Large intestine (tissue), 3 donors: Measurements from ENCODE around the gene ZFAND3. TPM values are rescaled to one million over a fixed set of nuclear protein-coding genes. Genes with fewer than 3 reads are reported as not detected.
"Not testable (repeated sequence)": the region's sequence is repeated elsewhere in the genome, so short reads cannot be mapped to it uniquely, and the experiment has no call there.

Experiments used
- DNase-seq, 2 donors: peaks; one replicate each; pipeline versions ENCODE4 v3.0.0 to v3.0.0-alpha.2; 2013
- H3K27ac ChIP-seq: one replicate; pipeline ENCODE4 v1.5.1; 2013; ENCODE audit warnings: low read length
- H3K27me3 ChIP-seq: 2 replicates; pipeline ENCODE4 v1.6.1; 2013; ENCODE audit warnings: low read length; ENCODE audit not compliant: control insufficient read depth, insufficient read depth
- H3K36me3 ChIP-seq: 2 replicates; pipeline ENCODE4 v1.6.1; 2013; ENCODE audit warnings: low read length; ENCODE audit not compliant: control insufficient read depth, insufficient read depth
- H3K4me1 ChIP-seq: one replicate; pipeline ENCODE4 v1.6.1; 2013; ENCODE audit warnings: low read length; ENCODE audit not compliant: control insufficient read depth, insufficient read depth
- H3K4me3 ChIP-seq: one replicate; pipeline ENCODE4 v1.5.1; 2013; ENCODE audit warnings: low read length
- H3K9me3 ChIP-seq: one replicate; pipeline ENCODE4 v1.6.1; 2013; ENCODE audit warnings: mild to moderate bottlenecking, low read depth, low read length, moderate library complexity; ENCODE audit not compliant: control insufficient read depth
- WGBS: methylation state at CpG from one replicate; pipeline ENCODE4 v1.1.5; 2013; ENCODE audit warnings: low lambda C conversion rate; ENCODE audit not compliant: insufficient coverage; 5-methylcytosine and 5-hydroxymethylcytosine counted together
- polyA plus RNA-seq: library from polyadenylated mRNA; unstranded; fragments of 120-200 nt; gene quantifications from one replicate; pipeline ENCODE4 v1.2.1, GENCODE V29; 2013

Gene ZFAND3
- polyA plus RNA-seq, 1 donor, result 82.3 TPM

DNA sequence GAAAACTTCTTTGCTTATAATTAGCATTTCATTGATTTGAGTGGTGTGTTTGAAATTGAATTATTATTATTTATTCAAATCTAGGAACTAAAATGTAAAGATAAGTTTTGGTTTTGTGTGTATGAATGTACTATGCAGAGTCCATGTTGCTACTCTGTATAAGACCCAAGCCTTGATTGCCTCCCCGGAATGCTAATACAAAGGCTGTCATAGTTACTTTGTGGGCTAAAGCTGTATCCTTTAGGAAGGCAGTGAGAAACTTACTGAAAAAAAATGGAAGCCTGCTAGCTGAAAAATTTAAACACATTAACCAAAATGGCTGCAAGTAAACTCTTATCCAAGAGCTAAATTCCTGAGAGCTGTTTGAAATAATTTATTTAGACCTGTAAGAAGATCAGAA lies 213.3 kb downstream of the ZFAND3 start:
- DNase-seq, result no peak
- Histone ChIP-seq H3K4me1 (no peaks in the 10 kb centered on the region), H3K27me3 (no peaks in the 10 kb centered on the region), H3K9me3 (peaks cover 3% of the 10 kb centered on the region), H3K27ac (no peak overlapping the region), H3K4me3 (no peak overlapping the region), H3K36me3 (no peaks in the 10 kb centered on the region)
- no CpG with 5 or more reads among the region's 1 CpG for WGBS

GRCh38 chr6:38033442-38033982 lies 214.0 kb downstream of the ZFAND3 start:
- WGBS, result no CpG with 5 or more reads among the region's 1 CpG
- H3K27me3 ChIP-seq, result no peaks in the 10 kb centered on the region
- H3K36me3 ChIP-seq, result no peaks in the 10 kb centered on the region
- no peaks in the 10 kb centered on the region for H3K4me1 ChIP-seq
- H3K27ac ChIP-seq, result no peak overlapping the region
- peaks cover 3% of the 10 kb centered on the region for H3K9me3 ChIP-seq
- DNase-seq, result no peak
- H3K4me3 ChIP-seq, result no peak overlapping the region

DNA sequence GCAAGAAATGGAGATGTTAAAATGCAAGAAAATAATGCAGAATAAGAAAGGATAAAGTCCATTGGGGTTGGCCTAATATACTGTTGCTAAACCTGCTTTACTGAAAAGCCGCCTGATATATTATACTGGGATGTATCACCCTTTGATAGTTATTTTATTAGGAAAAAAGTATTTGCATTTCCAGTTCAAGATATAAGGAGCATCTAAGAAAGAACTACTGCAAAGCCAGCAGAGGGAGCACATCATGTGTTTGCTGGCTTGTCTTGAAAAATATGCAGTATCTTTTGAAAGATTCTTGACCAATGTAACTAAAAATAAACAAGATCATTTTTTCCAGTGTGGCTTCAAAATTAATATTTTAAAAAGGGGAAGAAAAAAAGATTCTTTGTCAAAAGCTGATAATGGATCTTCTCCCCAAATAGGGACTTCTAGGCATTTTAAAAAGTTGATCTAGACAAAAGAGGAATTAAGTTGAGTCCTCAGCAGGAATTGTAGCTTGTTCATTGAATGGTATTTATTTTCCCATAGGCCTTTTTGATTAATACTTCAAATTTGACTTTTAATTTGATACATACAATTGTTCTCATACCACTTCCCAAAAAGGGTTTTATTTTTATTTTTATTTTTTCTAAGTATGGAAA lies 214.9 kb downstream of the ZFAND3 start:
- Histone ChIP-seq H3K4me1 (no peaks in the 10 kb centered on the region), H3K27me3 (no peaks in the 10 kb centered on the region), H3K4me3 (no peak overlapping the region), H3K27ac (no peak overlapping the region), H3K9me3 (peaks cover 3% of the 10 kb centered on the region), H3K36me3 (no peaks in the 10 kb centered on the region)
- DNase-seq, result peak; percentile 3 to 20
- no CpG with 5 or more reads among the region's 1 CpG for WGBS

DNA sequence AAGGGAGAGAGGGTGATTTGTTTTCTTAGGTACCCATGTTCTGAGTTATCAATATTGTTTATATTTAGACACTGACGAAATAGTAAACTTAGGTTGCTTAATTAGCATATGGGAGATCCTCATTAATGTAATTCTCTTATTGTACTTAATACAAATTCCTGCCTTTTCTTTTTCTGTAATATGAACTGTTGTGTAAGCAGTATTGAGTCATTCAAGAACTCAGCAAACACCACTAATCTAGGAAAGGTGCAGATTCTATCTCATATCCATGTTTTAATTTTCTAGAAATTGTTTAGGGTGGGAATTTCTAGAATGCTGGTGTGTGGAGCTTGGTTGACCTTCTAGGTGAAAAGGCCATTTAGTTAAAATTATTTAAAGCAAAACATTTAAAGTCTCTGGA lies 216.0 kb downstream of the ZFAND3 start:
- no peak for DNase-seq
- H3K4me1 ChIP-seq, result no peaks in the 10 kb centered on the region
- no peaks in the 10 kb centered on the region for H3K27me3 ChIP-seq
- WGBS, result no CpG with 5 or more reads among the region's 1 CpG
- H3K36me3 ChIP-seq, result no peaks in the 10 kb centered on the region
- no peaks in the 10 kb centered on the region for H3K9me3 ChIP-seq
- H3K27ac ChIP-seq, result no peak overlapping the region
- H3K4me3 ChIP-seq, result no peak overlapping the region

DNA sequence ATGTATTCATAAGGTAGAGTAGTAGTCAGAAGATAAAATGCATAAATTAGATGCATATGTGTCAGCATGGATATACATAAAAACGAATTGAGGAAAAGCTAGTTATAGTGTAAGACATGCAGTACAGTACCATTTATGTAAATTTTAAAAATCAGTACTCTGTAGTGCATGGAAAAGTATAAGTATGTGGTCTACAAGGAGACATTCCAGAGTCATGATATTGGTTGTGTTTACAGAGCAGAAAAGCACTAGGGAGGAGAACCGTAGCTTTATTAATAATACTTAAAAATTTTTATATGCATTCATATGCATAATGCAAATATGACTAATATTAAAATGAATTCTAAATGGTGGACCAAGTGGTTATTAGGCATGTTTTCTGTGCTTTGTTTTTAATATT lies 220.0 kb downstream of the ZFAND3 start:
- no peaks in the 10 kb centered on the region for H3K27me3 ChIP-seq
- WGBS, result no CpG with 5 or more reads among the region's 2 CpGs
- DNase-seq, result no peak
- no peak overlapping the region for H3K4me3 ChIP-seq
- no peaks in the 10 kb centered on the region for H3K36me3 ChIP-seq
- H3K4me1 ChIP-seq, result no peaks in the 10 kb centered on the region
- no peak overlapping the region for H3K27ac ChIP-seq
- H3K9me3 ChIP-seq, result no peaks in the 10 kb centered on the region

DNA sequence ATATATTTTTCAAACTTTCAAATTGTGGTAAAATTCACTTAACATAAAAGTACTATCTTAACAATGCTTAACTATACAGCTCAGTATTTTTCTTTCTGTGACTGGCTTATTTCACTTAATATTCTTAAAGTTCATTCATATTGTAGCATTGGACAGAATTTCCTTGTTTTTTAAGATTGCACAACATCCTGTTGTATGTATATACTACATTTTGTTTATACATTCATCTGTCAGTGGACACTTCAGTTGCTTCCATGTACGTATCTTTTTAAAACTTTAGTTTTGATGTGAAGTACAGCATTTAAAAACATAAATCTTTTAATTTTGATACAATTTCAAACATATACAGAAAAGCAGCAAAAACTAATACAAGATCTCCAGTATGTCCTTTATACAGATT lies 220.7 kb downstream of the ZFAND3 start:
- DNase-seq, result no peak
- 80% methylated on average over 1 of the region's 1 CpG for WGBS
- Histone ChIP-seq H3K27ac (no peak overlapping the region), H3K9me3 (no peaks in the 10 kb centered on the region), H3K4me3 (no peak overlapping the region), H3K27me3 (no peaks in the 10 kb centered on the region), H3K4me1 (no peaks in the 10 kb centered on the region), H3K36me3 (no peaks in the 10 kb centered on the region)

DNA sequence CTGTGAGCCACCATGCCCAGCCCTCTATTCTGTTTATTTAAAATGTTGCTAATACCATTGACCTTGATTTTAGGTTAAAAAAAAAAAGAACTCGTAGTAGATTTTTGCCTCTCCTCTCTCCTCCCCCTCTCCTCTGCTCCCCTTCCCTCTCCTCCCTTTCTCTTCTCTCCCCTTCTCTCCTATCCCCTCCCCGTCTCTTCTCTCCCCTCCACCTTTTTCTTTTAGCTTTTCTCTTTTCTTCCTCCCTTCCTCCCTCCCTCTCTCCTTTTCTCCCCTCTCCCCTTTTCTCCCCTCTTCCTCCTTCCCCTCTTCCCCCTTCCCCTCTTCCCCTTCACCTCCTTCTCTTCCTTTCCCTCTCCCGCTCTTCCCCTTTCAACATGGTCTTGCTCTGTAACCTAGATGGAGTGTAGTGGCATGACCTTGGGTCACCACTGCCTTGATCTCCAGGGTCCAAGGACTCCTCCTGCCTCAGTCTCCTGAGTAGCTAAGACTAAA lies 223.8 kb downstream of the ZFAND3 start:
- Histone ChIP-seq H3K36me3 (no peaks in the 10 kb centered on the region), H3K4me3 (no peak overlapping the region), H3K4me1 (no peaks in the 10 kb centered on the region), H3K27me3 (no peaks in the 10 kb centered on the region), H3K27ac (no peak overlapping the region), H3K9me3 (no peaks in the 10 kb centered on the region)
- DNase-seq, result no peak
- WGBS, result 75% methylated on average over 2 of the region's 3 CpGs

DNA sequence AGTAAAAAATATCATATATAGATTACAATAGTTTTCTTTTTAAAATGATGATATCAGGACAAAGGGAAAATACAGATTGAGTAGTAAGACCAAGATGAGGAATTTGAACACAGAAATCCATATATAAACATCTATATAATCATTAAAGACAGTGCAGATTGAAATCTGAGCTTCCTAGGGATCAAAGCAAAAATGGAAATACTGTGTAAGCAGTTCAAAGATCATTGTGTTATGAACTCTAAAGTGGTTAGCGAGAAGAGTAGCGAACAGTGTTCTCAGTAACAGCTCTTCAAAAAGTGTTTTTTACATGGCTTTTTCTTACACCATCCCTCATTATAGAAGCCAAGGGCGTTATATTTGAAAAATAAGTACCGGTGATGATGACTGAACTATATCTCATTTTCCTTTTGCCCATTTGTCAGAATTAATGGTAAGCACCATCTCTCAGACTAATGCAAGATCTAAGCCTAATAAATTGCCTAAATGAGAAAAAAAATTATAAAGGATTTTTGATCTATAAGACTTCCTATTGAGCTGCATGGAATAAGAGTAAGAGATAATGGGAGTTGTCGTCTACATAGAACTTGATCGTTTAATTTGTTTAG lies 226.3 kb downstream of the ZFAND3 start:
- no peaks in the 10 kb centered on the region for H3K27me3 ChIP-seq
- H3K27ac ChIP-seq, result no peak overlapping the region
- no peaks in the 10 kb centered on the region for H3K9me3 ChIP-seq
- no peaks in the 10 kb centered on the region for H3K4me1 ChIP-seq
- H3K4me3 ChIP-seq, result no peak overlapping the region
- H3K36me3 ChIP-seq, result no peaks in the 10 kb centered on the region
- no peak for DNase-seq
- WGBS, result 97% methylated on average over 6 of the region's 6 CpGs

DNA sequence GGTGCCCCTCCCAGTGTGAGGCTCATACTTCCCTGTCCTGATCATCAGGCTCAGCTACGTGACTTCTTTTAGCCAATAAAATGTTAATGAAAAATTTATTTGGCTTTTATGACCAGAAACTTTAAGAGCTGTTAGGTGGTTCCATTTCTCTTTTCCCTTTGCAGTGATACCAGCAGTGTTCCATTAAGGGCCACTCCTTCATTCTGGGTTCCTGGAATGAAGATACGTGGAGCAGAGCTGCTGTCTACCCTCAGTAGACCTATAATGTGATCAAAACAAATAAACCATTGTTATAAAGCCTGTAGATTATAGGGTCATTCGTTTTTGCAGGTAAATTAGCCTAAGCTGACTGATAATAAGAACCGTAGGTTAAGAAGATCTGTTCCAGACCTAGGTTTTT lies 228.0 kb downstream of the ZFAND3 start:
- Histone ChIP-seq H3K4me1 (no peaks in the 10 kb centered on the region), H3K36me3 (no peaks in the 10 kb centered on the region), H3K27ac (no peak overlapping the region), H3K27me3 (no peaks in the 10 kb centered on the region), H3K9me3 (no peaks in the 10 kb centered on the region), H3K4me3 (no peak overlapping the region)
- WGBS, result 83% methylated on average over 1 of the region's 4 CpGs
- no peak for DNase-seq

DNA sequence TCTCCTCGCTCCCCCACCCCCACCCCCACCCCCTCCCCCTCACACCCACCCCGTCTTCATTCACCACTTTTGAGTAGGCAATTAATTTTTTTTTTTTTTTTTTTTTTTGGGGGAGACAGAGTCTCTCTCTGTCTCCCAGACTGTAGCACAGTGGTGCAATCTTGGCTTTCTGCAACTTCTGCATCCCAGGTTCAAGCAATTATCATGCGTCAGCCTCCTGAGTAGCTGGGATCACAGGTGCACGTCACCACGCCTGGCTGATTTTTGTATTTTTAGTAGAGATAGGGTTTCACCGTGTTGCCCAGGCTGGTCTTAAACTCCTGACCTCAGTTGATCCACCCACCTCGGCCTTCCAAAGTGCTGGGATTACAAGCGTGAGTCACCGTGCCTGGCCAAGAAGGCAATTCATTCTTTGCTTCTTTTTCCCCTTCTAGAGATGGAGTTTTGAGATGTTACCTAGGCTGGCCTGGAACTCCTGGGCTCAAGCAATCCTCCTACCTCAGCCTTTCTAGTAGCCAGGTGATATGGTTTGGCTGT lies 230.4 kb downstream of the ZFAND3 start:
- H3K4me3 ChIP-seq, DNase-seq, H3K9me3 ChIP-seq, H3K4me1 ChIP-seq, H3K27me3 ChIP-seq, H3K36me3 ChIP-seq, H3K27ac ChIP-seq: not testable (repeated sequence)
- WGBS, result no CpG with 5 or more reads among the region's 9 CpGs
